22Rv1 (cell line): ENCODE measurements around the gene PROKR2.

ENCODE experiments used
- H3K27ac ChIP-seq: fragments of 450-650 bp; 2 replicates; pipeline ENCODE4 v1.5.1; 2017
- CTCF ChIP-seq: fragments of 450-650 bp; IDR thresholded peaks from 2 replicates; pipeline ENCODE4 v1.5.1; 2017; ENCODE audit warnings: mild to moderate bottlenecking
- ZFX ChIP-seq: fragments of 450-650 bp; IDR thresholded peaks from 2 replicates; pipeline ENCODE4 v1.6.1; 2017; ENCODE audit warnings: antibody characterized with exemption, borderline replicate concordance

Gene PROKR2

GRCh38 chr20:5327356-5327755 lies 10.6 kb upstream of the PROKR2 start:
- H3K27ac ChIP-seq, result no peak overlapping the region

GRCh38 chr20:5315807-5316187 lies 957 bp downstream of the PROKR2 start:
- TF ChIP-seq CTCF, result no peak
- no peak for TF ChIP-seq ZFX
- no peak overlapping the region for H3K27ac ChIP-seq

More at GRCh38 chr20:5327356-5327755, 10.6 kb upstream of the PROKR2 start:
- TF ChIP-seq ZFX (no peak), CTCF (no peak)

GRCh38 chr20:5313916-5314315 lies 2.8 kb downstream of the PROKR2 start:
- TF ChIP-seq ZFX, result no peak
- no peak for TF ChIP-seq CTCF
- H3K27ac ChIP-seq, result no peak overlapping the region

- no peak overlapping the region for H3K27ac ChIP-seq
- TF ChIP-seq CTCF (no peak), ZFX (no peak)
Observed at GRCh38 chr20:5312518-5312917, 4.2 kb downstream of the PROKR2 start.

GRCh38 chr20:5309971-5310370 lies 6.8 kb downstream of the PROKR2 start:
- TF ChIP-seq CTCF (no peak), ZFX (no peak)
- H3K27ac ChIP-seq, result no peak overlapping the region

GRCh38 chr20:5298811-5299210 lies 17.9 kb downstream of the PROKR2 start:
- TF ChIP-seq ZFX (no peak), CTCF (no peak)
- no peak overlapping the region for H3K27ac ChIP-seq

- no peak overlapping the region for H3K27ac ChIP-seq
- no peak for TF ChIP-seq CTCF
Observed at GRCh38 chr20:5297280-5298004, 19.3 kb downstream of the PROKR2 start.
